ENCODE data around the gene PROZ. TPM values are rescaled to one million over a fixed set of nuclear protein-coding genes. Genes with fewer than 3 reads are reported as not detected.

Gene PROZ
- total and polyA plus RNA-seq, 4 donors, result not detected

DNA sequence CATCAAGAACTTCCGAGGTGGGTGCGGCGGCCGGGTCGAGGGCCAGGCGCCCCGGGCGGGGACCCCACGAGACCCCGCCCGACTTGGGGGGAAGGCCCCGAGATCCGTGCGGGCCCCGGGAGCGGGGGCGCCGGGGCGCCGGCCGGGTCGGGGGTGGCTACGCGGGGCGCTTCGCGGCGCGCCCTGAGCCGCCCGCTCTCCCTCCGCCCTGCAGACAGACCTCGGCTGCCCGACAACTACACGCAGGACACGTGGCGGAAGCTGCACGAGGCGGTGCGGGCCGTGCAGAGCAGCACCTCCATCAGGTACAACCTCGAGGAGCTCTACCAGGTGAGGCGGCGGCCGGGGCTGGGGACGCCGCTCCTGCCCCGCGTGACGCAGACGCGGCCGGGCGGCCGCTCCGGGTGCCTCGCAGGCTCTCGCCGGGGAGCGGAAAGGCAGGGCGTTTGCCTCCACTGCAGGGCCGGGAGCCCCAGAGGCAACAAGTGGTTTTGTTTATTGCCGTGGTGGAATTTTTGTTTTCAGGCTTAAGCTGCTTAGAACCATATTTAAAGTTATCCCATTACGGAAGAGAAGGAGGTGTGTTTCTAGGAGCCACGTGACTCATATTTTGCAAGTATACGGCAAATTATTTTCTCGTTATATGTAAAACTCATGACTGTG lies 51.4 kb downstream of the PROZ start:
- Histone ChIP-seq H3K9ac (ENCODE audit: insufficient read depth in 1 of 2, low read length in 2 of 2) (peak overlapping the region; percentile 8 to 28), H3K4me1 (ENCODE audit: control insufficient read depth in 5 of 5, insufficient read depth in 5 of 5, low read length in 5 of 5) (peaks cover 0 to 27% (median 17%) of the 10 kb centered on the region in 5 donors), H3K27ac (ENCODE audit: low read depth in 1 of 2, low read length in 1 of 2) (peak overlapping the region; percentile 95 to 99), H3K27me3 (ENCODE audit: control insufficient read depth in 3 of 3, insufficient read depth in 3 of 3, low read length in 2 of 3) (no peaks in the 10 kb centered on the region), H3K9me3 (ENCODE audit: control insufficient read depth in 4 of 4, insufficient read depth in 3 of 4, low read length in 3 of 4) (no peaks in the 10 kb centered on the region), H3K4me3 (peak overlapping the region; percentile 80), H3K36me3 (ENCODE audit: control insufficient read depth in 4 of 4, insufficient read depth in 4 of 4, low read length in 4 of 4) (peaks cover 0 to 4% (median 0%) of the 10 kb centered on the region in 4 donors)
- WGBS, 2 donors, result 0 to 1% methylated on average over 55 to 67 of the region's 67 CpGs
- ATAC-seq (ENCODE audit: insufficient read depth, low FRiP score) (peak; percentile 8), DNase-seq (peak; percentile 43 to 56 (median 51))
- TF ChIP-seq, protein P1, sequence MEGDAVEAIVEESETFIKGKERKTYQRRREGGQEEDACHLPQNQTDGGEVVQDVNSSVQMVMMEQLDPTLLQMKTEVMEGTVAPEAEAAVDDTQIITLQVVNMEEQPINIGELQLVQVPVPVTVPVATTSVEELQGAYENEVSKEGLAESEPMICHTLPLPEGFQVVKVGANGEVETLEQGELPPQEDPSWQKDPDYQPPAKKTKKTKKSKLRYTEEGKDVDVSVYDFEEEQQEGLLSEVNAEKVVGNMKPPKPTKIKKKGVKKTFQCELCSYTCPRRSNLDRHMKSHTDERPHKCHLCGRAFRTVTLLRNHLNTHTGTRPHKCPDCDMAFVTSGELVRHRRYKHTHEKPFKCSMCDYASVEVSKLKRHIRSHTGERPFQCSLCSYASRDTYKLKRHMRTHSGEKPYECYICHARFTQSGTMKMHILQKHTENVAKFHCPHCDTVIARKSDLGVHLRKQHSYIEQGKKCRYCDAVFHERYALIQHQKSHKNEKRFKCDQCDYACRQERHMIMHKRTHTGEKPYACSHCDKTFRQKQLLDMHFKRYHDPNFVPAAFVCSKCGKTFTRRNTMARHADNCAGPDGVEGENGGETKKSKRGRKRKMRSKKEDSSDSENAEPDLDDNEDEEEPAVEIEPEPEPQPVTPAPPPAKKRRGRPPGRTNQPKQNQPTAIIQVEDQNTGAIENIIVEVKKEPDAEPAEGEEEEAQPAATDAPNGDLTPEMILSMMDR (IDR thresholded peaks at IDR 0.05; ENCODE audit: control extremely low read depth, extremely low read depth), result no peak

DNA sequence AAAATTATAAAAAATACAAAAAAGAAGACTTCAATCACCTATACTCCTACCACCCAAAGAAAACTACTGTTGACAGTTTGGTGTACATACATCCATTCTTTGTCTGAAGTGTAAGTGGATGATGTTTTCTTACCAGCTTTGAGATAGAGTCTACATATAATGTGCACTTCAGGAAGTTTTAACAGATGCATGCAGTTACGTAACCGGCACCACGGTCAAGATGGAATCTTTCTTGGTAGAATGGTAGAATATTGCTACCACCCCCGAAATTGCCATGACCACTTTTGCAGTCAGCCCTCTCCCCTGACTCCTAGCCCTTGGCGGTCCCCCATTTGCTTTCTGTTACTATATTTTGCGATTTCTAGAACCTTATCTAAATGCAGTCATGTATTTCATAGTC lies 52.4 kb downstream of the PROZ start:
- Histone ChIP-seq H3K4me1 (ENCODE audit: control insufficient read depth in 5 of 5, insufficient read depth in 5 of 5, low read length in 5 of 5) (peaks cover 4 to 36% (median 14%) of the 10 kb centered on the region in 5 donors), H3K9ac (ENCODE audit: insufficient read depth in 1 of 2, low read length in 2 of 2) (no peak overlapping the region), H3K4me3 (no peak overlapping the region), H3K27me3 (ENCODE audit: control insufficient read depth in 3 of 3, insufficient read depth in 3 of 3, low read length in 2 of 3) (no peaks in the 10 kb centered on the region), H3K36me3 (ENCODE audit: control insufficient read depth in 4 of 4, insufficient read depth in 4 of 4, low read length in 4 of 4) (peaks cover 0 to 4% (median 0%) of the 10 kb centered on the region in 4 donors), H3K27ac (ENCODE audit: low read depth in 1 of 2, low read length in 1 of 2) (no peak overlapping the region), H3K9me3 (ENCODE audit: control insufficient read depth in 4 of 4, insufficient read depth in 3 of 4, low read length in 3 of 4) (peaks cover 0 to 2% (median 0%) of the 10 kb centered on the region in 4 donors)
- no peak for DNase-seq
- no peak for ATAC-seq (ENCODE audit: insufficient read depth, low FRiP score)
- 55 to 79% methylated on average over 6 of the region's 6 CpGs for WGBS, 2 donors
- TF ChIP-seq, protein P1 (IDR thresholded peaks at IDR 0.05; ENCODE audit: control extremely low read depth, extremely low read depth), result no peak

DNA sequence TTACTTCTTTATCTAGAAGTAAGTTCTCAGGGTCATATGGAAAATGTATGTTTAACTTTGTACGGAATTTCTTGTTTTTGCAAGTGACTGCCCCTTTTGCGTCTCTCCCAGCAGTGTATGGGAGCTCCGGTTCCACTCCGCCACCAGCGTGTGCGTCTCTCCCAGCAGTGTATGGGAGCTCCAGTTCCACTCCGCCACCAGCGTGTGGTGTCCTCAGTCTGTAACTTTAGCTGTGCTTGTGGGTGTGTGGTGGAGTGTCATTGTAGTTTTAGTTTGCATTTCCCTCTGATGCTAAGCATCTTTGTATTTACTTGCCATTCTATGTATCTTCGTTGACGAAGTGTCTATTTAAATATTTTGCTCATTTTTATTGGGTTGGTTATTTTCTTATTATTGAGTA lies 53.3 kb downstream of the PROZ start:
- H3K9ac ChIP-seq (ENCODE audit: insufficient read depth in 1 of 2, low read length in 2 of 2), result no peak overlapping the region
- peaks cover 0 to 4% (median 0%) of the 10 kb centered on the region in 4 donors for H3K36me3 ChIP-seq (ENCODE audit: control insufficient read depth in 4 of 4, insufficient read depth in 4 of 4, low read length in 4 of 4)
- H3K27me3 ChIP-seq (ENCODE audit: control insufficient read depth in 3 of 3, insufficient read depth in 3 of 3, low read length in 2 of 3), result no peaks in the 10 kb centered on the region
- H3K27ac ChIP-seq (ENCODE audit: low read depth in 1 of 2, low read length in 1 of 2), result no peak overlapping the region
- peaks cover 7 to 41% (median 15%) of the 10 kb centered on the region in 5 donors for H3K4me1 ChIP-seq (ENCODE audit: control insufficient read depth in 5 of 5, insufficient read depth in 5 of 5, low read length in 5 of 5)
- H3K4me3 ChIP-seq, result no peak overlapping the region
- peaks cover 0 to 2% (median 0%) of the 10 kb centered on the region in 4 donors for H3K9me3 ChIP-seq (ENCODE audit: control insufficient read depth in 4 of 4, insufficient read depth in 3 of 4, low read length in 3 of 4)
- ATAC-seq (ENCODE audit: insufficient read depth, low FRiP score) (no peak), DNase-seq (no peak)
- WGBS, 2 donors, result 97 to 98% methylated on average over 10 of the region's 10 CpGs
- TF ChIP-seq, protein P1 (IDR thresholded peaks at IDR 0.05; ENCODE audit: control extremely low read depth, extremely low read depth), result no peak

All from lung (tissue), 12 donors.